Activated CD8-positive, alpha-beta memory T cell treated with anti-CD3 and anti-CD28 coated beads for 24 hours (primary cell): ENCODE data around the gene TEAD4.

Experiments used
- DNase-seq: peaks from one replicate; pipeline ENCODE4 v3.0.0-alpha.2; 2020

TEAD4 gene

DNA sequence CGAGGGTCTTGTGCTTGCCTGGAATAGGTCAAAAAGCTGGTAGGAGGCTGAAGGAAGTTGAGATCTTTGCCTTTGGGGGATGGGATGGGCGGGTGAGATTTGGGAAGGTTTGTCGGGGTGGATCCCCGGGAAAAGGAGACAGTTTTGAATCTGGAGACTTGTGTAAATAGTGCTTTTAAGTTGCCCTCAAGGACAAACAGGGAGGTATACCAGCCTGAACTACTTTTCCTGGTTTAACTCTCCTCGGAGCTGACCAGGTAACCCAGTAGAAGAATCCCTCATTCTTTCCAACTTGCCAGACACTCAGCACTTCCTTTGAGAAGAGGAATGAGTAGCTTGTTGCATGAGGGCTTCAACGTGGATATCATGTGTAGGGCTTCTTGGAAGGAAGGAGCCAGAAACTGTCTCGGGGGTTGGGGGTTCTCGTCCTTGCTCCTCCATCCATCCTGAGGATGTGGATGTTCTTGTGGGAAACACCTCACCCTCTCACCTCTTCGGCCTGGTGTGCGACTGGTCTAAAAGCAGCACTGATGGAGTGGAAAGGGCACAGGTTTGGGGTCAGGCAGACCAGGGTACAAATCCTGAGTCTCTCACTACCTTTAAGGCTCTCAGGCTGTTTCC is 1.9 kb downstream of the TEAD4 start:
- no peak for DNase-seq

GRCh38 chr12:2961705-2962104 is 2.5 kb downstream of the TEAD4 start:
- no peak for DNase-seq

- no peak for DNase-seq
These were observed 4.1 kb downstream of the TEAD4 start for GRCh38 chr12:2963154-2963759.

- DNase-seq = no peak
These were observed 4.6 kb downstream of the TEAD4 start for GRCh38 chr12:2963760-2964292.

DNA sequence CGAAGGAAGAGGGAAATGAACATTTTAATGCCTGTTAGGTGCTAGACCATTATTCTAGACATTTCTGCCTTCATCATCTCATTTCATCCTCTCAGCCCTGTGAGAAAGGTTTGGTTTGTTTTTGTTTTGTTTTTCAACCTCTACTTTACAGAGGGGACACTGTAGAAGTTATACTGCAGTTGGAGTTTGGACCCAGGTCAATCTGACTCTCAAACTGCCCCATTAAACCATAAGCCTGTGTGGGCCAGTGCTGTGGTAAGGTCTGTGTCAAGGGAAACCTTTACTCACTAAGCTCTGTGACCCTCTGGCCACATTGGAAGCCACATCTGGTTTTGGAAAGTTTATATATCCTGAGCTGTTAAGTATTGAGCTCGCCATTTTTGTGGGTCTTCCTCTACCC is 8.5 kb downstream of the TEAD4 start:
- no peak for DNase-seq

DNA sequence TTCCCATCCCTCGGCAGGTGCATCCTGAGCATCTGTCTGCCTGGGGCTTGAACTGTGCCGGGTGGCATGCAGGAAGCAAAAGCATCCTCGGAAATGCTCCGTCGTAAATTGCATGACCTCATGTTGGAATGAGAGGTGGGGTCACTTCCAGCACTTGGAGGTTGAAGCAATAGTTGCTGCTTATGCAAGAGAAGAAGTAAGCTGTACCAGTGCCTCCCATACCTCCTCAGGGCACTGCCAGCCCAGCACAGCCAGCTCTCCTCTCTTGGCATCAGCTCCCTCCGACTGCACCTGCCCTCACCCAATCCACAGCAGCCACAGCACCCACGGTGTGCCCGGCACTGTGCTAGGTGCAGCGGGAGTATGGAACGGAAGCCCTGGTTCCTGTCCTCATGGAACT is 11.5 kb downstream of the TEAD4 start:
- DNase-seq = no peak

GRCh38 chr12:2973566-2973965 is 14.4 kb downstream of the TEAD4 start:
- no peak for DNase-seq

- DNase-seq = no peak
These were observed 15.4 kb downstream of the TEAD4 start for GRCh38 chr12:2974560-2974971.

- no peak for DNase-seq
These were observed 17.4 kb downstream of the TEAD4 start for GRCh38 chr12:2976581-2976996.

- DNase-seq = no peak
These were observed 18.6 kb downstream of the TEAD4 start for GRCh38 chr12:2977776-2978175.

- DNase-seq = no peak
These were observed 20.6 kb downstream of the TEAD4 start for GRCh38 chr12:2979806-2980205.

DNA sequence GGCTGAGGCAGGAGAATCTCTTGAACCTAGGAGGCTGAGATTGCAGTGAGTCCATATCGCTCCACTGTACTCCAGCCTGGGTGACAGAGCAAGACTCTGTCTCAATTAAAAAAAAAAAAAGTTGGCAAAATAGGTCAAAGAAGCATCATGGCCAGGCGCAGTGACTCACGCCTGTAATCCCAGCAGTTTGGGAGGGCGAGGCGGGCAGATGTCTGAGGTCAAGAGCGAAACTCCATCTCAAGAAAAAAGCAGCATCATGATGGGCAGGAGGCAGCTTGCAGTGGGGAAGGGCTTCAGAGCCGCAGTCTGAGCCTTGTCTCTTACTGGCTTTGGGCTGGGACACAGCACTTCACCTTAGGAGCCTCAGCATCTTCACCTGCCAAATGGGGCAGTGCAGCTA is 21.4 kb downstream of the TEAD4 start:
- no peak for DNase-seq

- DNase-seq = no peak
These were observed 23.2 kb downstream of the TEAD4 start for GRCh38 chr12:2982361-2982760.

DNA sequence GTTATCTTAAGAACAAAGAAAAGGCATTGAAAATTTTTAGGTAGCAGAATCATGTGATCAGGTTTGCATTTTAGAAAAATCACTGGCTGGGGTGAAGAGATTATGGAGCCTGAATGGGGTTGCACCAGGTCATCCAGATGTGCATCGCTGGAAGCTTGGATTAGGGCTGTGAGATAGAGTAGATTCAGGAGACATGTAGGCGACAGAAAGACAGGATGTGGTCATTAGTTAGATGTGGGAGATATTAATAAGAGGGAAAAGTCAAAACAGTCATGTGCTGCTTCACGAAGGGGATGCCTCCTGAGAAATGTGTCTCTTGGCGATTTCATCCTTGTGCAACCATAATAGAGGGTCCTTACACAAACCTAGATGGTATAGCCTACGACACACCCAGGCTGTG is 25.1 kb downstream of the TEAD4 start:
- DNase-seq = no peak

DNA sequence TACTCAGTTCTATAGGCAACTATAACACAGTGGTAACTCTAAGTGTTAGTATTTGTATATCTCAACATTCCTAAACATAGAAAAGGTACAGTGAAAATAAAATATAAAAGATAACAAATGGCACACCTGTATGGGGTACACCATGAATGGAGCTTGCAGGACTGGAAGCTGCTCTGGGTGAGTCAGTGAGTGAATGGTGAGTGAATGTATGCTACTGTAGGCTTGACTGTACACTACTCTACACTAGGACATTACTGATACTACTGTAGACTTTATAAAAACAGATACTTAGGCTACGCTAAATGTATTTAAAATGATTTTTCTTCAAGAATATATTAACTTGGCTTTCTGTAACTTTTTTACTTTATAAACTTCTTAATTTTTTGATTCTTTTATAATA is 25.5 kb downstream of the TEAD4 start:
- no peak for DNase-seq

DNA sequence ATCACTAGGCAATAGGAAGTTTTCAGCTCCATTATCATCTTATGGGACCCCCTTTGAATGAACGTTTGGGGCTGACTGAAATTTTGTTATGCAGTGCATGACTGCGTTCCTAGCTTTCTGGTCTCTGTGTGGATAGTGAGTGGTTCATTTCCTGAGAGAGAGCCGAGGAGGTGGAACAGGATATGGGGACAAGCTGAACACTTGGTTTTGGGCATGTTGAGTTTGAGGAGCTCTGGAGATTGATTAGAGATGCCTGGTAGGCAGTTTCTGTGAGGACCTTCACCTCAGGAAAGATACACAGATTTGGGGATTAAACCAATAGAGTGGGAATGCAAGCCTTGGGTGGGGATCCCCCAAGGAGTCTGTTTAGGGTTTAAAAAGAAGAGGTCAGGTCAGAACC is 27.7 kb downstream of the TEAD4 start:
- DNase-seq = no peak

DNA sequence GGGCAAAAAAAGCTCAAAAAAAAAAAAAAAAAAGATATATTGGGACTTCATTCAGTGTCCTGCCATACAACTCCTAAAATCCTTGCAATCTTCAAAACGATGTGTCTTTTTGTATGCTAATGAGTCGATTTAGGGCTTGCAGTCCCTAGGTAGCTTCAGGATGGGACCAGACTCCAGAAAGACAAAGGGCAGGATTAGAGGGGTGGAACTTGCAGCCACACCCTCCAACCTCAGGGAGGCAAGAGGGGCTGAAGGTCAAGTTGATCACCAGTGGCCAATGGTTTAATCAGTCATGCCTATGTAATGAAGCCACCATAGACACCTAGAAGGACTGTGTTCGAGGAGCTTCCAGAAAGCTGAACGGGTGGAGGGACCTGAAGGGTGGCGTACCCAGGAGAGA is 29.3 kb downstream of the TEAD4 start:
- DNase-seq = no peak

GRCh38 chr12:2992724-2993123 is 33.5 kb downstream of the TEAD4 start:
- DNase-seq = no peak

- no peak for DNase-seq
These were observed 38.9 kb downstream of the TEAD4 start for GRCh38 chr12:2997989-2998670.

DNA sequence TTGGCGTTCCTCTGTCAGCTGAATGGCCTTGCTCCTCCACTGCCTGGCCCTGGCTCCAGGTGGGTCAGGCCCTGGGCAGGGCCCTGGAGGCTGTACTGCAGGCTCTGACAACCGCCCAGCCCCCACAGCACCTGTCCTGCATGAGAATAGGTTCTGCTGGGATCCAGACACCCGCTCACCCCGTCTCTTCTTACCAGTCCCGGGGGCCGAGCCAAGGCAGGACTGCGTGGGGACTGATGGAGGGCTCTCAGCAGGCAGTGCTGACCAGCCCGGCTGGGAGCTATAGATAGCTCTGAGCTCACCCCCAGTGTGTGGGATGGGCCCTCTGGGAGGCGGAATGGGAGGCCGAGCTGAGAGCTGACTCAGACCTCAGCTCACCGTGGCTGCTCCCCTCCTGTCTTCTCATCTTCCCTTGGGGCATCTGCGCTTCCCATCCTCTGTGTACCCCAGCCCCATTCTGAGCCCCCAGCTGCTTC is 39.6 kb downstream of the TEAD4 start:
- no peak for DNase-seq

DNA sequence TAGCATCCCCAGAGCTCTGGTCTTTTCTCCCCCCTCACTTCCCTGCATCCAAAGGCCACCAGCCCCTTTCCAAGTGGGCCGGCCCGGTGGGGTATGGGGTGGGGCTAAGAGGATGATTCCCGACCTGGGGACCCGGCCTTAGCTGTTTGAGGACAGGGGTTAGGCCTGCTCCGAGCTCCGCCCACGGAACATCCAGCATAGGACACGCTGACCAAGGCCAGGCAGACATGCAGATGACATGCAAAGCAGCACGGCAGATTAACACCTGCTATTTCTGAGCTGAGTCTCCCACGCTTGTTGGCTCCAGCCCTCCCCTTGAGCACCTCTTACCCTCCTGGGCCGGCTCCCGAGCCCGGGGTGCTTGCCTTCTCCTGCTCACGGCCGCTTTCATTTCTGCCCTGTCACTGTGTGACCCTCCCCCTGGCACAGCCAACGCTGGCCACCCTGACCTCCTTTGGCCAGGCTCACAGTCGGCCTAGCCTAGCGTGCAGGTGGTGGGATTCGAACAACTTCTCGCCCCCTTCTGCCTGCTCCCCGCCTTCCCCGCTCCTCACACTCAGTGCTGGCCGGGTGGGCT is 40.2 kb downstream of the TEAD4 start:
- DNase-seq = no peak

DNA sequence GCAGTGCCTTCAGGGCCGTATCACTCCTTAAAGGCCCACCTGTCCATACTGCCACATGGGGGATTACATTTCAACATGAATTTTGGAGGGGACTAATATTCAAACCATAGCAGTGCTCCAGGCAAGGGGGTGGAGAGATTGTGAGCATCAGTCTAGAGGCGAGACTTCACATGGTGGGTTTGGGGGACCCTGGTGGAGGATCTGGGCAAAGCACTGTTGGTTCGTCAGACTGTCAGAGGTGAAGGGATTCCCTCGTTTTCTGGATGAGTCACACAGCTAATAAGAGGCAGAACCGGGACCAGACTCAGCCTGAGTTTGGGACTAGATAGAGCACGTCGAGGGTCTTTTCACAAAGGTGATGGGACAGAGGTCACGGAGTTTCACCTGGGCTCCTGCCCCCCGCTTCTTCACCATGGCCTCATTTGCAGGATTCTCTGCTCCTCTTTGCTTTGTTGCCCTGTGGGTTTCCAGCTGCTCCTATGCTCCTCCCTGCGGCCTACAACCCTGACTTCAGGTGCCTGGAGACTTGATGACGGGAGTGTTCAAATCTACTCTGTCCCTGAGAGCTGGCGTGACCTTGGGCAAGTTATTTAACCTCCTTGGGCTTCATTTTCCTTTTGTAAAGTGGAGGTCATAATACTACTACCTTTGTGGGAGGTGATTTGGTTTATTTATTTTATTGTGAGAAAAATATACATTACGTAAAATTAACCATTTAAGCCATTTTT is 41.5 kb downstream of the TEAD4 start:
- no peak for DNase-seq

GRCh38 chr12:3002646-3003045 is 43.4 kb downstream of the TEAD4 start:
- no peak for DNase-seq
